Activated CD8-positive, alpha-beta T cell treated with anti-CD3 and anti-CD28 coated beads for 36 hours (primary cell): ENCODE results near the gene IL9. TPM values are rescaled to one million over a fixed set of nuclear protein-coding genes. Genes with fewer than 3 reads are reported as not detected.

Experiments
- ATAC-seq: fragments of 200-7000 bp; cut with Tn5 transposase; one replicate; pipeline ENCODE4 v1.10.0; 2021; ENCODE audit warnings: mild to moderate bottlenecking, moderate library complexity
- CTCF ChIA-PET: fragments of 350-600 bp; sonication (Branson Sonifier 250); formaldehyde crosslinking; loops from one replicate; lab custom pipeline; 2021; ENCODE audit warnings: antibody characterized with exemption; lab: Charles Lee
- POLR2A ChIA-PET: fragments of 350-600 bp; sonication (Branson Sonifier 250); formaldehyde crosslinking; loops from one replicate; lab custom pipeline; 2021; ENCODE audit warnings: antibody characterized with exemption; lab: Charles Lee
- DNase-seq: peaks from one replicate; pipeline ENCODE4 v3.0.0-alpha.2; 2020
- H3K27ac Mint-ChIP-seq: one replicate; pipeline ENCODE4 v1.8.0; 2021; ENCODE audit warnings: mild to moderate bottlenecking, mixed read lengths
- H3K27me3 Mint-ChIP-seq: one replicate; pipeline ENCODE4 v1.8.0; 2021; ENCODE audit warnings: mixed read lengths
- H3K36me3 Mint-ChIP-seq: one replicate; pipeline ENCODE4 v1.8.0; 2021; ENCODE audit warnings: low read depth, mixed read lengths
- H3K4me1 Mint-ChIP-seq: one replicate; pipeline ENCODE4 v1.8.0; 2021; ENCODE audit warnings: low read depth, mixed read lengths
- H3K4me3 Mint-ChIP-seq: one replicate; pipeline ENCODE4 v1.8.0; 2021; ENCODE audit warnings: mild to moderate bottlenecking, moderate library complexity, mixed read lengths
- H3K9me3 Mint-ChIP-seq: one replicate; pipeline ENCODE4 v1.8.0; 2021; ENCODE audit warnings: mixed read lengths
- CTCF ChIP-seq: fragments of 200-600 bp; IDR thresholded peaks from one replicate; pipeline ENCODE4 v1.8.0; 2022; ENCODE audit warnings: antibody characterized with exemption, mild to moderate bottlenecking
- intact Hi-C: fragments of 100-400 bp; cut with micrococcal nuclease; formaldehyde crosslinking; loops from one replicate; pipeline ENCODE4 v1.10.0; 2022
- total RNA-seq, 2 experiments: library from RNA; stranded (reverse); gene quantifications; one replicate each; pipeline ENCODE4 v1.2.3, GENCODE V29; 2021

Gene IL9
- total RNA-seq, 2 experiments from 2014 or later: not detected

DNA sequence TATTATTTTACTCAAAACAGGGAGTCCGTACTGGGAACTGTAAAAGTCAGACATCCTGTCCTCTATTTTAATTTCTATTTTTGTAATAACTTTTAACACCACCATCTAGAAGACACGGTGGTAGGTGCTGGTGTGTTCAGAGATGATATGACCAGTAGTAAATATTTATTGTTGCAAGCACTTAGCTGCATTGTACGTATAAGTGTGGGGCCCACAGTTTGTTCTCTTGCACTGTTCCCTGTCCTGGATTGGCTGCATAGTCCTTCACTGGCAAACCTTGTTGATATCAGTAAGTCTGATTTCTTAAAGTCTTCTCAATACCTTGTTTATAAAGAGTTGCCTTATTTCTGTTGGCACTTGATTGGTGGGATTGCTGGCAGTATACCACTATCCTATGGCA is 24.6 kb upstream of the IL9 start:
- CTCF ChIA-PET: interaction anchor here (0.8 kb wide), 1 partner anchor 8 kb away, joined by 3 read pairs; no protein-coding TSS in a partner anchor
- peaks cover 41% of the 10 kb centered on the region for H3K27me3 Mint-ChIP-seq
- POLR2A ChIA-PET: no interaction called here

DNA sequence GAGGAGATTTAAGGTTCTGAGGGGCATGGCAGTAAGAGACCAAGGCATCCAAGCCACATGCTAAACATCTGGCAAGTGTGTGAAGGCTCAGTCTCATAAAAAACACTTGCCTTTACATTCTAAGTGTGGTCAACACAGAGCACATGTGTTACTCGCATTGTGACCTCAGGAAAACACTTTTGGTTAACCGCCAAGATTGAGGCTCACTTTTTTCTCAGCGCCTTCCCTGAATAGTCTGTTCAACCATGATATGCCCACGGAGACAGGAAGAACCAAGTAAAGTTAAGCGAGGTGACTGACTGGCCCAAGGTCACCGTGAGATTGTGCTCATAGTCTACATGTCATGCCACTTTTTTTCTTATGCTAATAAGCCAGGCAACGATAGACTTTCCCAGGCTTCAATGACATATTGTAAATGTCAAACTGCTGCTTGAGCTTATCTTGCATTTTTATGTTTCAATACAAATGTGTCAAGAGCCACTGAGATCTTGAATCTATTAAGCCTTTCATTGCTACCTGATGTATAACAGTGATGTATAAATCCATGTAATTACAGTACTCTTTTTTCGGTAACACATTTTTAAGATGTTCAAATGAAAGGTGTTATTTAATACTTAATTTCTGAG is 21.1 kb upstream of the IL9 start:
- ATAC-seq: no peak
- POLR2A ChIA-PET: no interaction called here
- no peak overlapping the region for H3K27ac Mint-ChIP-seq
- CTCF ChIA-PET: no interaction called here
- H3K27me3 Mint-ChIP-seq: peaks cover 38% of the 10 kb centered on the region
- intact Hi-C loops: no loop called here
- DNase-seq: peak; percentile 15
- H3K4me3 Mint-ChIP-seq: no peak overlapping the region
- no peak for TF ChIP-seq CTCF
- peaks cover 3% of the 10 kb centered on the region for H3K4me1 Mint-ChIP-seq
- no peaks in the 10 kb centered on the region for H3K9me3 Mint-ChIP-seq
- no peaks in the 10 kb centered on the region for H3K36me3 Mint-ChIP-seq

More for the DNA sequence above, 24.6 kb upstream of the IL9 start:
- intact Hi-C loops: no loop called here
- H3K9me3 Mint-ChIP-seq: no peaks in the 10 kb centered on the region
- no peak overlapping the region for H3K27ac Mint-ChIP-seq
- no peak overlapping the region for H3K4me3 Mint-ChIP-seq
- ATAC-seq (no peak), DNase-seq (no peak)
- peaks cover 3% of the 10 kb centered on the region for H3K4me1 Mint-ChIP-seq
- H3K36me3 Mint-ChIP-seq: no peaks in the 10 kb centered on the region
- TF ChIP-seq CTCF: no peak

- H3K9me3 Mint-ChIP-seq: no peaks in the 10 kb centered on the region
- H3K36me3 Mint-ChIP-seq: no peaks in the 10 kb centered on the region
- no peak for TF ChIP-seq CTCF
- ChIA-PET POLR2A (no interaction called here), CTCF (no interaction called here)
- no peak overlapping the region for H3K27ac Mint-ChIP-seq
- ATAC-seq: no peak
- no peak overlapping the region for H3K4me3 Mint-ChIP-seq
- peaks cover 3% of the 10 kb centered on the region for H3K4me1 Mint-ChIP-seq
- DNase-seq: no peak
- intact Hi-C loops: no loop called here
- peaks cover 40% of the 10 kb centered on the region for H3K27me3 Mint-ChIP-seq
Measured at GRCh38 chr5:135915466-135916001, 19.9 kb upstream of the IL9 start.

GRCh38 chr5:135913713-135914626 is 18.3 kb upstream of the IL9 start:
- no peak overlapping the region for H3K4me3 Mint-ChIP-seq
- peaks cover 3% of the 10 kb centered on the region for H3K4me1 Mint-ChIP-seq
- DNase-seq (peak; percentile 20), ATAC-seq (peak; percentile 65)
- TF ChIP-seq CTCF: no peak
- H3K36me3 Mint-ChIP-seq: no peaks in the 10 kb centered on the region
- ChIA-PET CTCF (no interaction called here), POLR2A (no interaction called here)
- H3K27ac Mint-ChIP-seq: no peak overlapping the region
- intact Hi-C loops: no loop called here
- no peaks in the 10 kb centered on the region for H3K9me3 Mint-ChIP-seq
- H3K27me3 Mint-ChIP-seq: peaks cover 47% of the 10 kb centered on the region

DNA sequence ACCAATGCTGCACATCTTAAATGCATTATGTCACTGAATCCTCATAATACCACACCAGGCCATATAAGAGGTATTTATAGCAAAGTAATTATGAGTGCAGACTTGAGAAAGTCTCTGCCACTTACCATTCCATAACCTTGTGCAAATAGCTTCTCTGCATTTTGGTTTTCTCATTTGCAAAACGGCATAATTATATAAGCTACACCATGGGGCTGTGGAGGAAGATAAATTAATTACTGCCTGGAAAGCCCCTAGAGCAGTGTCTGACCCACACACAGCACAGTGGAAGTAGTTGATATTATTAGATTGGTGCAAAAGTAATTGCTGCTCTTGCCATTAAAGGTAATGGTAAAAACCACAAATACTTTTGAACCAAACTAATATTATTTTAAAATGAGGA is 9.5 kb upstream of the IL9 start:
- H3K27me3 Mint-ChIP-seq: peaks cover 22% of the 10 kb centered on the region
- DNase-seq (no peak), ATAC-seq (no peak)
- H3K9me3 Mint-ChIP-seq: no peaks in the 10 kb centered on the region
- H3K27ac Mint-ChIP-seq: no peak overlapping the region
- no peak overlapping the region for H3K4me3 Mint-ChIP-seq
- ChIA-PET CTCF (no interaction called here), POLR2A (no interaction called here)
- intact Hi-C loops: no loop called here
- no peaks in the 10 kb centered on the region for H3K36me3 Mint-ChIP-seq
- no peak for TF ChIP-seq CTCF
- H3K4me1 Mint-ChIP-seq: no peaks in the 10 kb centered on the region
